GM20431 (cell line): Measurements from ENCODE around the gene TMEM244.
"Not testable (repeated sequence)": the region's sequence is repeated elsewhere in the genome, so short reads cannot be mapped to it uniquely, and the experiment has no call there.

Source experiments
- in situ Hi-C: fragments of 300-500 bp; cut with MseI, MboI; formaldehyde crosslinking; loops from one replicate; pipeline ENCODE4 v1.15.0; 2020; ENCODE audit warnings: low sequenced_read_pairs; ENCODE audit not compliant: unreplicated experiment

TMEM244 gene

GRCh38 chr6:129860908-129861665 is at the start of gene TMEM244:
TSS of gene TMEM244 (minus strand) at chr6:129861315. CDS start at chr6:129861188, 127 bp downstream.
- in situ Hi-C loops: no loop called here

GRCh38 chr6:129908858-129909257 is 47.7 kb upstream of the TMEM244 start:
- in situ Hi-C loops: no loop called here

GRCh38 chr6:129908356-129908755 is 47.2 kb upstream of the TMEM244 start:
- in situ Hi-C loops: no loop called here

GRCh38 chr6:129906515-129907077 is 45.5 kb upstream of the TMEM244 start:
- in situ Hi-C loops: no loop called here

- in situ Hi-C loops: no loop called here
These were observed 42.0 kb upstream of the TMEM244 start for GRCh38 chr6:129903082-129903481.

- in situ Hi-C loops: no loop called here
These were observed 41.6 kb upstream of the TMEM244 start for GRCh38 chr6:129902681-129903080.

- in situ Hi-C loops: no loop called here
These were observed 40.8 kb upstream of the TMEM244 start for GRCh38 chr6:129901910-129902309.

- in situ Hi-C loops: no loop called here
These were observed 34.6 kb upstream of the TMEM244 start for GRCh38 chr6:129895692-129896091.

- in situ Hi-C loops: no loop called here
These were observed 33.8 kb upstream of the TMEM244 start for GRCh38 chr6:129894921-129895320.

- in situ Hi-C loops: no loop called here
These were observed 32.5 kb upstream of the TMEM244 start for GRCh38 chr6:129893640-129894039.

GRCh38 chr6:129890701-129891100 is 29.6 kb upstream of the TMEM244 start:
- in situ Hi-C loops: no loop called here

- in situ Hi-C loops: no loop called here
These were observed 29.0 kb upstream of the TMEM244 start for GRCh38 chr6:129890164-129890563.

- in situ Hi-C loops: no loop called here
These were observed 28.5 kb upstream of the TMEM244 start for GRCh38 chr6:129889580-129889979.

- in situ Hi-C loops: no loop called here
These were observed 25.5 kb upstream of the TMEM244 start for GRCh38 chr6:129886401-129887155.

GRCh38 chr6:129884211-129884610 is 23.1 kb upstream of the TMEM244 start:
- in situ Hi-C loops: no loop called here

- in situ Hi-C loops: no loop called here
These were observed 21.5 kb upstream of the TMEM244 start for GRCh38 chr6:129882510-129883023.

- in situ Hi-C loops: not testable (repeated sequence)
These were observed 16.8 kb upstream of the TMEM244 start for GRCh38 chr6:129877894-129878293.

GRCh38 chr6:129875610-129876520 is 14.8 kb upstream of the TMEM244 start:
- in situ Hi-C loops: no loop called here

- in situ Hi-C loops: no loop called here
These were observed 13.7 kb upstream of the TMEM244 start for GRCh38 chr6:129874837-129875236.

- in situ Hi-C loops: no loop called here
These were observed 11.5 kb upstream of the TMEM244 start for GRCh38 chr6:129872586-129872985.
